A673 (cell line): Measurements from ENCODE around the gene TMEM8B. TPM values are rescaled to one million over a fixed set of nuclear protein-coding genes. Genes with fewer than 3 reads are reported as not detected.
A peak's percentile ranks its signal among the peaks of the same experiment; 100 is the strongest.

Source experiments
- BruUV-seq: library from RNA; stranded (reverse); fragments of 400-500 nt; replicated peaks from 2 replicates; lab custom pipeline; 2021; lab: Mats Ljungman, UMichigan
- CTCF ChIA-PET: fragments of 300-600 bp; sonication (Branson Sonifier 250); formaldehyde crosslinking; loops from one replicate; lab custom pipeline; 2022; ENCODE audit warnings: antibody characterized with exemption; lab: Charles Lee
- POLR2A ChIA-PET: fragments of 300-600 bp; sonication (Branson Sonifier 250); formaldehyde crosslinking; loops from one replicate; lab custom pipeline; 2022; ENCODE audit warnings: antibody characterized with exemption; ENCODE audit not compliant: low non-redundant PET; lab: Charles Lee
- DNase-seq: peaks from one replicate; pipeline ENCODE4 v3.0.0-alpha.2; 2015; ENCODE audit warnings: low spot score
- H3K27ac ChIP-seq: fragments of 200-600 bp; sonication (generic); 2 replicates; pipeline ENCODE4 v1.5.1; 2016; ENCODE audit warnings: mixed run types, low read depth, mild to moderate bottlenecking, mixed read lengths, antibody characterized with exemption, low read length; ENCODE audit not compliant: poor library complexity, severe bottlenecking
- H3K27me3 ChIP-seq: fragments of 200-600 bp; sonication (generic); replicated peaks from 2 replicates; pipeline ENCODE4 v1.6.1; 2017; ENCODE audit warnings: mixed run types, low read depth, mild to moderate bottlenecking, mixed read lengths, antibody characterized with exemption, low read length; ENCODE audit not compliant: insufficient read depth, poor library complexity
- H3K36me3 ChIP-seq: fragments of 200-600 bp; sonication (generic); 2 replicates; pipeline ENCODE4 v1.6.1; 2016; ENCODE audit warnings: mixed run types, mild to moderate bottlenecking, mixed read lengths, antibody characterized with exemption, low read length; ENCODE audit not compliant: insufficient read depth, poor library complexity, severe bottlenecking
- H3K4me1 ChIP-seq: fragments of 200-600 bp; sonication (generic); 2 replicates; pipeline ENCODE4 v1.6.1; 2017; ENCODE audit warnings: mixed run types, mild to moderate bottlenecking, mixed read lengths, antibody characterized with exemption, low read length; ENCODE audit not compliant: insufficient read depth, poor library complexity, severe bottlenecking
- H3K4me3 ChIP-seq: fragments of 200-600 bp; sonication (generic); 2 replicates; pipeline ENCODE4 v1.5.1; 2016; ENCODE audit warnings: low read depth, mixed run types, mild to moderate bottlenecking, mixed read lengths, low read length; ENCODE audit not compliant: poor library complexity, severe bottlenecking
- H3K9me3 ChIP-seq: fragments of 200-600 bp; sonication (generic); 2 replicates; pipeline ENCODE4 v1.6.1; 2016; ENCODE audit warnings: mixed run types, low read depth, mild to moderate bottlenecking, mixed read lengths, antibody characterized with exemption, low read length; ENCODE audit not compliant: poor library complexity, severe bottlenecking
- EZH2 ChIP-seq: fragments of 200-600 bp; sonication (generic); IDR thresholded peaks from 2 replicates; pipeline ENCODE4 v1.6.1; 2017; ENCODE audit warnings: borderline replicate concordance, low read depth, mild to moderate bottlenecking, mixed read lengths, antibody characterized with exemption, low read length; ENCODE audit not compliant: poor library complexity, severe bottlenecking
- intact Hi-C: fragments of 100-400 bp; cut with micrococcal nuclease; formaldehyde crosslinking; loops from one replicate; pipeline ENCODE4 v1.10.0; 2022; ENCODE audit not compliant: unreplicated experiment
- total RNA-seq: library from RNA; stranded (reverse); gene quantifications from 2 replicates; pipeline ENCODE4 v1.2.3, GENCODE V29; 2021
- TF ChIP-seq, protein P1 (sequence below): fragments of 300-800, 200-600 bp; sonication (generic); conservative IDR thresholded peaks from 2 replicates; pipeline ENCODE4 v1.5.1; 2017; ENCODE audit warnings: low read depth, mild to moderate bottlenecking, antibody characterized with exemption, low read length, moderate library complexity, mixed read lengths

The TMEM8B gene
- total RNA-seq, 1 experiment from 2014 or later: 6.9 TPM

DNA sequence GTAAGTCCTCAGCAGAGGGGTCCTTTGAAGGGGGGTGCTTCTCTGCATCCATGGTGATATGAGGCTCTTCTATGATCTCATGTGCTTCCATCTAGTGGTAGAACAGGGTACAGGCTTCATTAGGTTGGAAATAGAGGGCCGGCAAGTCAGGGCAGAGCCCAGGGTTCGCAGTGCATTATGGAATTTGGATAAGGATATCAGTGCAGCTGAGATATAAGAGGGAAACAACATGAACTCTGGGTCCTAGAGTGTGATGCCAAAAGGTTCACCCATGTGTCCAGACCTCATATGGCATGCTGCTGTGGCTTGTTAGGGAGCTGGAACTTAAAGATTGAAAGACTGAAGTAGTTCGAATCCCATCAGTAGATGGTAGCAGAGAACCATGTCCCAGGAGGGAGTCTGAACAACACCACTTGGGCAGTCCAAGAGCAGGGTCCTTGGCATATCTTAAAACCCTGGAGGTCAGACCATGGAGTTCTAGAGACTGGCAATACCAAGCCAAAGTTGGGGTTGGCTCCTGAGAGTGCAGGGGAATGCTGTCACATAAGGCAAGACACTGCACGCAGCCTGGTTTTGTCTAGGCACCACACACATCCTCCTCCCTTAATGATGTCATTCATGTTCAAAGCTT lies 2.8 kb upstream of the TMEM8B start:
- H3K36me3 ChIP-seq: no peaks in the 10 kb centered on the region
- no peaks in the 10 kb centered on the region for H3K9me3 ChIP-seq
- TF ChIP-seq, protein P1, sequence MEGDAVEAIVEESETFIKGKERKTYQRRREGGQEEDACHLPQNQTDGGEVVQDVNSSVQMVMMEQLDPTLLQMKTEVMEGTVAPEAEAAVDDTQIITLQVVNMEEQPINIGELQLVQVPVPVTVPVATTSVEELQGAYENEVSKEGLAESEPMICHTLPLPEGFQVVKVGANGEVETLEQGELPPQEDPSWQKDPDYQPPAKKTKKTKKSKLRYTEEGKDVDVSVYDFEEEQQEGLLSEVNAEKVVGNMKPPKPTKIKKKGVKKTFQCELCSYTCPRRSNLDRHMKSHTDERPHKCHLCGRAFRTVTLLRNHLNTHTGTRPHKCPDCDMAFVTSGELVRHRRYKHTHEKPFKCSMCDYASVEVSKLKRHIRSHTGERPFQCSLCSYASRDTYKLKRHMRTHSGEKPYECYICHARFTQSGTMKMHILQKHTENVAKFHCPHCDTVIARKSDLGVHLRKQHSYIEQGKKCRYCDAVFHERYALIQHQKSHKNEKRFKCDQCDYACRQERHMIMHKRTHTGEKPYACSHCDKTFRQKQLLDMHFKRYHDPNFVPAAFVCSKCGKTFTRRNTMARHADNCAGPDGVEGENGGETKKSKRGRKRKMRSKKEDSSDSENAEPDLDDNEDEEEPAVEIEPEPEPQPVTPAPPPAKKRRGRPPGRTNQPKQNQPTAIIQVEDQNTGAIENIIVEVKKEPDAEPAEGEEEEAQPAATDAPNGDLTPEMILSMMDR: peak; percentile 89
- TF ChIP-seq EZH2: no peak
- intact Hi-C loops: loop anchor here (1.0 to 5.0 kb wide), 2 partner anchors 36 to 56 kb away; no protein-coding TSS in a partner anchor
- no peak overlapping the region for H3K4me3 ChIP-seq
- CTCF ChIA-PET: interaction anchor here (0.5 to 1.6 kb wide), 5 partner anchors 36 to 180 kb away, joined by 3 to 18 read pairs (median 5); no protein-coding TSS in a partner anchor
- peaks cover 9% of the 10 kb centered on the region for H3K4me1 ChIP-seq
- no TSS peak for BruUV-seq
- POLR2A ChIA-PET: no interaction called here
- no peak overlapping the region for H3K27ac ChIP-seq
- DNase-seq: peak; percentile 79
- no peaks in the 10 kb centered on the region for H3K27me3 ChIP-seq

DNA sequence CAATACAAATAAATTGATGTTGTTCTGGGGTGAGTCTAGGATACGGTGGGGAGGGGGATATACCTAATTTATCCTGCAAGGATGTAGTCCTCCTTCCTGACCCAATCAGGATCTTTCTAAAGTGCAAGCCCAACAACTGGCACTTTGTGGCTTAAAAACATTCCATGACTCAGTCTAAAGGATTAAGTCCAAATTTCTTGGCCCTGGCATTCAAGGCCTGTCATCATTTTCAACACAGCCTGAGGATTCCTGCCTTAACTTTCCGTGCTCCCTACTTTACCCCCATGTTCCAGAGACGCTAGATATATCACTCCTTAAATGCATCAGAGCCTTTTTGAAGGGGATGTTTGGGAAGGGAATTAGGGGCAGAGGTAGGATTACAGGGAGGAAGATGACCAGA lies 1.5 kb upstream of the TMEM8B start:
- Histone ChIP-seq H3K36me3 (no peaks in the 10 kb centered on the region), H3K9me3 (no peaks in the 10 kb centered on the region), H3K27ac (no peak overlapping the region), H3K4me1 (peaks cover 9% of the 10 kb centered on the region), H3K27me3 (no peaks in the 10 kb centered on the region), H3K4me3 (no peak overlapping the region)
- no peak for DNase-seq
- BruUV-seq: no TSS peak
- intact Hi-C loops: loop anchor here (5.0 kb wide), 1 partner anchor 55 kb away; no protein-coding TSS in a partner anchor
- TF ChIP-seq, protein P1: no peak
- TF ChIP-seq EZH2: no peak
- ChIA-PET CTCF (no interaction called here), POLR2A (no interaction called here)

DNA sequence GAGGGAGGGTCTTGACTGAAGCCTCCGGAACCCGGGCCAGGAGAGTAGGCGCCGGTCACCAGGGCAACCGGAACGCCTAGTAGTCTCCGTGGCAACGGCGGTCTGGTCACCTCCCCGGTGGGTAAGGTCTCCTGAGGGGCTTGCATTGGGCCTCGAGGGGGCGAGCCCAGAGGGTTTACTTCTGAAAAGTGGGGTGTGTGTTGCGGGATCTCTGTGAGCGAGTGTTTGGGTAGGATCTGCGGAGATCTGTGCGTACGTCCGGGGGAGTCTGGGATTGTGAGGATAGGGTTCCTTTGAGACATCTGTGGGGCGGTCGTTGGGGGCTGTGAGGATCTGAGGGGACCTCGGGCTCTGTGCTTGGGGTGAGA lies 328 bp upstream of the TMEM8B start, which contains the start of gene FAM221B:
TSS of gene FAM221B (minus strand) at position 17 of the 368 bp plus-strand sequence. CDS start 2,571 bp downstream, outside the sequence.
- Histone ChIP-seq H3K27ac (peak within 1 kb of the TSS; percentile 63), H3K9me3 (no peaks in the 10 kb centered on the region), H3K4me3 (peak within 1 kb of the TSS; percentile 61), H3K4me1 (peaks cover 9% of the 10 kb centered on the region), H3K36me3 (no peaks in the 10 kb centered on the region), H3K27me3 (no peaks in the 10 kb centered on the region)
- intact Hi-C loops: loop anchor here (5.0 kb wide), 1 partner anchor 54 kb away; no protein-coding TSS in a partner anchor
- no peak for DNase-seq
- no TSS peak for BruUV-seq
- POLR2A ChIA-PET: interaction anchor here (0.6 kb wide), 1 partner anchor 70 kb away, joined by 10 read pairs; no protein-coding TSS in a partner anchor
- TF ChIP-seq, protein P1: no peak
- no peak for TF ChIP-seq EZH2
- CTCF ChIA-PET: interaction anchor here (1.1 kb wide), 1 partner anchor 75 kb away, joined by 9 read pairs; no protein-coding TSS in a partner anchor
